Left ventricle myocardium inferior (tissue), 1 donor: Measurements from ENCODE around the gene NKAIN2. TPM values are rescaled to one million over a fixed set of nuclear protein-coding genes. Genes with fewer than 3 reads are reported as not detected.

Experiments
- DNase-seq: peaks from one replicate; pipeline ENCODE4 v3.0.0-alpha.2; 2020
- H3K27ac ChIP-seq: fragments of 200-600 bp; replicated peaks from 2 replicates; pipeline ENCODE4 v1.8.0; 2021
- H3K27me3 ChIP-seq: fragments of 200-600 bp; 2 replicates; pipeline ENCODE4 v1.8.0; 2021; ENCODE audit warnings: low read depth
- H3K36me3 ChIP-seq: fragments of 200-600 bp; 2 replicates; pipeline ENCODE4 v1.8.0; 2021
- H3K4me1 ChIP-seq: fragments of 200-600 bp; 2 replicates; pipeline ENCODE4 v1.8.0; 2021
- H3K4me3 ChIP-seq: fragments of 200-600 bp; 2 replicates; pipeline ENCODE4 v1.8.0; 2021; ENCODE audit warnings: mild to moderate bottlenecking, moderate library complexity
- H3K9me3 ChIP-seq: fragments of 200-600 bp; replicated peaks from 2 replicates; pipeline ENCODE4 v1.8.0; 2021
- CTCF ChIP-seq: fragments of 200-600 bp; IDR thresholded peaks from 2 replicates; pipeline ENCODE4 v1.8.0; 2021; ENCODE audit warnings: antibody characterized with exemption, mild to moderate bottlenecking, borderline replicate concordance
- intact Hi-C: fragments of 100-400 bp; cut with micrococcal nuclease; formaldehyde crosslinking; loops from one replicate; pipeline ENCODE4 v1.11.0; 2022
- total RNA-seq: library from RNA; stranded (reverse); fragmentation: NEBNext Ultra II Directional; extraction: Animal tissue kit (Norgen Biotek cat#: 25700); gene quantifications from one replicate; pipeline ENCODE4 v1.2.1, GENCODE V29; 2021
- donor health status: DM: no; HTN: yes; CAD: no; lungs with severe emphysema.

The NKAIN2 gene
- total RNA-seq, 1 donor from 2014 or later, result 0.22 TPM

- Histone ChIP-seq H3K27ac (no peak overlapping the region), H3K36me3 (no peaks in the 10 kb centered on the region), H3K27me3 (no peaks in the 10 kb centered on the region), H3K4me1 (no peaks in the 10 kb centered on the region), H3K9me3 (peaks cover 15% of the 10 kb centered on the region), H3K4me3 (no peak overlapping the region)
- no peak for TF ChIP-seq CTCF
- intact Hi-C loops, result no loop called here
- DNase-seq, result no peak
Observed at GRCh38 chr6:124567401-124567800, 763.7 kb downstream of the NKAIN2 start.

GRCh38 chr6:124573953-124574352 lies 770.3 kb downstream of the NKAIN2 start:
- no peak for TF ChIP-seq CTCF
- Histone ChIP-seq H3K36me3 (no peaks in the 10 kb centered on the region), H3K9me3 (peaks cover 11% of the 10 kb centered on the region), H3K4me1 (no peaks in the 10 kb centered on the region), H3K4me3 (no peak overlapping the region), H3K27ac (no peak overlapping the region), H3K27me3 (no peaks in the 10 kb centered on the region)
- no peak for DNase-seq
- intact Hi-C loops, result no loop called here

GRCh38 chr6:124577734-124578281 lies 774.1 kb downstream of the NKAIN2 start:
- H3K4me3 ChIP-seq, result no peak overlapping the region
- H3K27ac ChIP-seq, result no peak overlapping the region

GRCh38 chr6:124590001-124590400 lies 786.3 kb downstream of the NKAIN2 start:
- Histone ChIP-seq H3K4me3 (no peak overlapping the region), H3K27ac (no peak overlapping the region), H3K36me3 (no peaks in the 10 kb centered on the region), H3K4me1 (no peaks in the 10 kb centered on the region), H3K9me3 (no peaks in the 10 kb centered on the region), H3K27me3 (no peaks in the 10 kb centered on the region)
- intact Hi-C loops, result no loop called here
- no peak for TF ChIP-seq CTCF
- no peak for DNase-seq

More at GRCh38 chr6:124577734-124578281, 774.1 kb downstream of the NKAIN2 start:
- intact Hi-C loops, result no loop called here
- no peak for DNase-seq
- no peaks in the 10 kb centered on the region for H3K27me3 ChIP-seq
- no peaks in the 10 kb centered on the region for H3K4me1 ChIP-seq
- no peaks in the 10 kb centered on the region for H3K36me3 ChIP-seq
- no peak for TF ChIP-seq CTCF
- H3K9me3 ChIP-seq, result no peaks in the 10 kb centered on the region

GRCh38 chr6:124599656-124600055 lies 796.0 kb downstream of the NKAIN2 start:
- Histone ChIP-seq H3K4me3 (no peak overlapping the region), H3K9me3 (no peaks in the 10 kb centered on the region), H3K27ac (no peak overlapping the region), H3K36me3 (no peaks in the 10 kb centered on the region), H3K4me1 (no peaks in the 10 kb centered on the region), H3K27me3 (peaks cover 6% of the 10 kb centered on the region)
- no peak for TF ChIP-seq CTCF
- intact Hi-C loops, result no loop called here
- DNase-seq, result no peak
